Measurements from ENCODE around the gene MAPK10.
"Not testable (repeated sequence)": the region's sequence is repeated elsewhere in the genome, so short reads cannot be mapped to it uniquely, and the experiment has no call there.

MAPK10 gene

GRCh38 chr4:86178211-86178610, 181.6 kb downstream of the MAPK10 start:
- no peak for DNase-seq

DNA sequence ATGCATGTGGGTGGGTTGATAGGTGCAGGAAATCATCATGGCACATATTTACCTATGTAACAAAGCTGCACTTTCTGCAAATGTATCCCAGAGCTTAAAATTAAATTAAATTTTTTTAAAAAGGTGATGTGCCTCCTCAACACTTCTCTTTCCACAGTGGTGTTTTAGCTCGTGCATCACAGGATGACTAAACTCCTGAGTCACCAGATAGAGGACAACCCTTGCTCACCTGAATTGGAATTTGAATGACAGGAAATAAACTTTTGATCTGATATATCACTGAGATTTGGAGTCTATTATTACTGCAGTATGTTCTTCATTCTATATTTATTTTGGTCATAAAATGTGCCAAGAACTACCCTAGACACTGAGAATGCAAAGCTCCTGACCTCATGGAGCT, 185.3 kb downstream of the MAPK10 start:
- no peak for DNase-seq

DNA sequence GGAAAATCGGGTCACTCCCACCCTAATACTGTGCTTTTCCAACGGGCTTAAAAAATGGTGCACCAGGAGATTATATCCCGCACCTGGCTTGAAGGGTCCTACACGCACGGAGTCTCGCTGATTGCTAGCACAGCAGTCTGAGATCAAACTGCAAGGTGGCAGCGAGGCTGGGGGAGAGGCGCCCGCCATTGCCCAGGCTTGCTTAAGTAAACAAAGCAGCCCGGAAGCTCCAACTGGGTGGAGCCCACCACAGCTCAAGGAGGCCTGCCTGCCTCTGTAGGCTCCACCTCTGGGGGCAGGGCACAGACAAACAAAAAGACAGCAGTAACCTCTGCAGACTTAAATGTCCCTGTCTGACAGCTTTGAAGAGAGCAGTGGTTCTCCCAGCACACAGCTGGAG, 191.5 kb downstream of the MAPK10 start:
- not testable (repeated sequence) for DNase-seq

GRCh38 chr4:86160426-86160825, 199.4 kb downstream of the MAPK10 start:
- DNase-seq: no peak

- DNase-seq: no peak
These were observed 200.6 kb downstream of the MAPK10 start for GRCh38 chr4:86159216-86159615.

GRCh38 chr4:86156531-86156930, 203.3 kb downstream of the MAPK10 start:
- DNase-seq: no peak

GRCh38 chr4:86155766-86156165, 204.1 kb downstream of the MAPK10 start:
- no peak for DNase-seq

- no peak for DNase-seq
These were observed 207.4 kb downstream of the MAPK10 start for GRCh38 chr4:86152454-86152853.

DNA sequence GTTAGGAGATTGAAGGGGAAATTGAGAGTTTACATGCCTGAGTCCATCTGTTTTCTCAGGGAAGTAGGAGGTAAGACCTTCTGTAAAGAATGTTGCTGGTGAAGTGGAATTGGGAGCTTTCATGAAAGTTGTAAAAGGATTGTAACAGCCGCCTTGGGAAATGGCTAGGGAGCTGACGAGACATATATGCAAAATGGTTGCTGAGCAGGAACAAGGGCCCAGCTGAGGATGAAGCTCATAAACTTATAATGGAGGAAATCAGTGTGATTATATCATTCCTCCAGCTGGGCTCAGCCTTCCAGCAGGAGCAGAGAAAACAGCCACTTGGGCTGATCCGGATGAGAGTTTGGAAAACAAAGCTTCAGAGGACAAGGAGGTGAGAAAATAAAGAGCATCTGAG, 208.7 kb downstream of the MAPK10 start:
- DNase-seq: no peak

- DNase-seq: no peak
These were observed 218.7 kb downstream of the MAPK10 start for GRCh38 chr4:86141161-86141560.

- DNase-seq: no peak
These were observed 227.4 kb downstream of the MAPK10 start for GRCh38 chr4:86132468-86132867.

GRCh38 chr4:86131456-86131855, 228.4 kb downstream of the MAPK10 start:
- no peak for DNase-seq

DNA sequence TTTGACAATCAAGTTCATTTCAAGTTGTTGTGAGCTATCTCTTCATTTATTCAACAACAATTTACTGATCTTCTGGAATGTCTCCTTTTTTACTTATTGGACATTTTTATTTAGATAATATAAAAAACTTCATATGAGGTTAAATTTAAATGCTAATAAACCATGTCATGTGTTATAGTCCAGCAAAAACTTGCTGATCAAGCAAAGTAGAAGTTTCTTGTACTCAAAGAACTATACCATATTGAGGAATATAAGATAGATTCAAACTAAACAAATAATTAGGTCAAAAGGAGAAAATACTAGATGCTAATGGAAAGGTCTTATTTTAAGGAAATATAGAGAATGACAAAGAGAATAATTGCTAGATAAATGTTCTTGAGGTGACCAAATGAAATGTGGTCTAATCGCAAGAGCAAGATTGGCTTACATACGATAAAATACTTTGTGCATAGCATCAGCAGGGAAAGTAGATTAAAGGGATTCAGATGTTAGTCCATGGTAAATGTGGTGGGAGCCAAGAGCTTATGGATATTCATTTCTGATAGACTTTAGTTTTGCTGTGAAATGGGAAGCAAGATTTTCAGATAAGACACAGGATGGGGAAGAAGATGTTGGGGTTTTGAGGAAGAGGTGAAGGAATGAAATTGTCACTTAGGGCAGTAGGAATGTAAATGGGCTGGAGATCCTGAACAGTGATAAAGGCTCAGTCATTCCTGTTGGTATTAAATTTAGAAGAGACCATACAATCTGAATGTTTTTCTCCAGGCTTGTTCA, 229.5 kb downstream of the MAPK10 start:
- DNase-seq: no peak

GRCh38 chr4:86129546-86129945, 230.3 kb downstream of the MAPK10 start:
- no peak for DNase-seq

DNA sequence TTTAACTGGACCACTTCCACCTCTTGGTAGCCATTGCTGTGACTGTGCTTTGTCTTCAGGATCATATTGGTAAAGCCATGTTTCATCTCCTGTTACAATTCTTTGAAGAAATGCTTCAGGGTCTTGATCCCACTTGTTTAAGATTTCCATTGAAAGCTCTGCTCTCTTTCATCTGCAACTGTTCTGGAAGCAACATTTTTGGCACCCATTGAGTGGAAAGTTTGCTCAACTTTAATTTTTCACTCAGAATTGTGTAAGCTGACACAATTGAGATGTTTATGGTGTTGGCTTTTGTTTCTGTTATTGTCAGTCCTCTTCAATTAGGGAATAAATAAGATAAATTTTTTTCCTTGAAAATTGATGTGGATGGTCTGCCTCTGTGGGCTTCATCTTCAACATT, 237.4 kb downstream of the MAPK10 start:
- no peak for DNase-seq

DNA sequence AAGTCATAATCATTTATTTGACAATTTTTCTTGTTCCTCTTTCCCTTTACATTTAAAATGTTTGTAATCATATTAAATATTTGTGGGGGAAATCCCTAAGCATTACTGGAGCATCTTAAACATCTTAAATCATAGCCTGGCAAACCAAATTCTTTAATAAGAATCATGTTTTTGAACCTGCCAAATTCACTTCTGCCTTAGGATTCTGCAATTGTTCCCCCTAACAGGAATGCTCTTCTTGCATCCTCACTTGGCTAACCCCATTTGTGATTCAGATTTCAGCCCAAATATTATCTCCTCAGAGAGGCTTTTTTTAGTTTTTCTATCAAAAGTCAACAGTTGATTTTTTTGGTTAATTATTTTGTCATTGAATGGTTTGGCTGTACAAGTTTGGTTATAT, 241.1 kb downstream of the MAPK10 start:
- DNase-seq: no peak

- no peak for DNase-seq
These were observed 242.0 kb downstream of the MAPK10 start for GRCh38 chr4:86117705-86118302.

GRCh38 chr4:86114563-86114962, 245.3 kb downstream of the MAPK10 start:
- DNase-seq: no peak

- no peak for DNase-seq
These were observed 251.0 kb downstream of the MAPK10 start for GRCh38 chr4:86108834-86109233.

- no peak for DNase-seq
These were observed 251.7 kb downstream of the MAPK10 start for GRCh38 chr4:86108137-86108536.

- DNase-seq: no peak
These were observed 252.7 kb downstream of the MAPK10 start for GRCh38 chr4:86107112-86107511.

DNA sequence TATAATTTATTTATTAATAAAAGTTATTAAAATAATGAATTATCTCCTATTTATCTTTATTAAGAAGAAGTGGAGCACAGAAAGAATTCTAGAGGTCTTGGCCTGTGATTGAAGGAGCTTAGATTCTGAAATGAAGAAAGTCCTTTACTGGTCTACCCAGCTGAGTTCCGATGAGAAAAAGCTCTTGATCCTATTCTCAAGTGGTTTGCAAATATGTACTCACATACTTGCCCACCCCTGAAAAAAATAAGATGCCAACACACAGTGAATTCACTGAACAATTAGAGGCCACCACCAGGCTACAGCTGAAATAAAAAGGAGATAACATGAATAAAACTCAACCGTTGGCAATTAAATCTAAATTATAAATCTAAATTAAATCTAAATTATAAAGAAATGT, 253.4 kb downstream of the MAPK10 start:
- no peak for DNase-seq

DNA sequence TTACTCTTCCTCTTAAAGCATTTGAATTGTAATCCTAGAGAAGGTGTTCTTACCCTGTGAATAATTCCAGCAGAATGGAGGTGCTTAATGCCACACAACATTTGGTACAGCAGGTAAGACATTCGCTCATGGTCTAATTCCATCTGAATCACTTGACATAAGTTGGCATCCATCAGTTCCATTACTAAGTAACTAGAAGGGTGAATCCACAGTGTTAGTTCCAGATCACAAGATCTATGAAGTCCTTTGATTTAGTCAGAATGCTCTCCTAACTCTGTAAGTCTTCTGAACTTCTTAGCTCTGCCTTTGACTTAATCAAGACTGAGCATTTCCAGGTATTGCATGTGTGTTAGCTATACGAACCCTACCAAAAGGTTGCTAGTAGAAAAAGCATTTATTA, 258.0 kb downstream of the MAPK10 start:
- no peak for DNase-seq

DNA sequence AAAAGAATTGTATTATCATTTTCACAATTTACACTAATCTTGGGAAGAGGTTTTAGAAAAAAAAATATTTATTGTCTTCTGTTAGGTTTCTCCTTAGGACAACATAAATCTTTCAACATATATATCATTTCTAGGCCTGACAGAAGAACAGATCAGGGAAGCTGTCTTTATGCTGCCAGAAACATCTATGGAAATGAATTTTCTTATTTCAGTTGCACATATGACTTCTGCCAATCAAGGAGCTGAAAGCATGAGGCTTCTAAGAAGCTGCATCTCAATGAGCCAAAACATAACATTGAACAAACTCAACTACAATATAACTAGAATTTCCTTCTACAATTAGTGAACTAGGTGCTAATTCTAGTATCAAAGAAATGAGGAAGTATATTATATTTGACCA, 258.4 kb downstream of the MAPK10 start:
- no peak for DNase-seq
